ENCODE data around the gene PPM1L. TPM values are rescaled to one million over a fixed set of nuclear protein-coding genes. Genes with fewer than 3 reads are reported as not detected.

PPM1L gene
- total and polyA plus RNA-seq, 10 of the 15 experiments (the other 5 are each of a cell fraction or from before 2014, with no cell fraction given): under 0.01 to 0.33 (median 0.06) TPM; not detected in 1

- TF ChIP-seq RELA (IDR thresholded peaks at IDR 0.05; ENCODE audit: borderline replicate concordance, partially characterized antibody): no peak
- no peak for TF ChIP-seq CREM (IDR thresholded peaks at IDR 0.05; ENCODE audit: low read depth)
- TF ChIP-seq NRF1 (conservative IDR thresholded peaks at IDR 0.05; ENCODE audit: low read depth, low read length): no peak
- TF ChIP-seq, protein P1, sequence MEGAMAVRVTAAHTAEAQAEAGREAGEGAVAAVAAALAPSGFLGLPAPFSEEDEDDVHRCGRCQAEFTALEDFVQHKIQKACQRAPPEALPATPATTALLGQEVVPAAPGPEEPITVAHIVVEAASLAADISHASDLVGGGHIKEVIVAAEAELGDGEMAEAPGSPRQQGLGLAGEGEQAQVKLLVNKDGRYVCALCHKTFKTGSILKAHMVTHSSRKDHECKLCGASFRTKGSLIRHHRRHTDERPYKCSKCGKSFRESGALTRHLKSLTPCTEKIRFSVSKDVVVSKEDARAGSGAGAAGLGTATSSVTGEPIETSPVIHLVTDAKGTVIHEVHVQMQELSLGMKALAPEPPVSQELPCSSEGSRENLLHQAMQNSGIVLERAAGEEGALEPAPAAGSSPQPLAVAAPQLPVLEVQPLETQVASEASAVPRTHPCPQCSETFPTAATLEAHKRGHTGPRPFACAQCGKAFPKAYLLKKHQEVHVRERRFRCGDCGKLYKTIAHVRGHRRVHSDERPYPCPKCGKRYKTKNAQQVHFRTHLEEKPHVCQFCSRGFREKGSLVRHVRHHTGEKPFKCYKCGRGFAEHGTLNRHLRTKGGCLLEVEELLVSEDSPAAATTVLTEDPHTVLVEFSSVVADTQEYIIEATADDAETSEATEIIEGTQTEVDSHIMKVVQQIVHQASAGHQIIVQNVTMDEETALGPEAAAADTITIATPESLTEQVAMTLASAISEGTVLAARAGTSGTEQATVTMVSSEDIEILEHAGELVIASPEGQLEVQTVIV (IDR thresholded peaks at IDR 0.05; ENCODE audit: borderline replicate concordance, partially characterized antibody): no peak
- TF ChIP-seq EED (IDR thresholded peaks at IDR 0.05; ENCODE audit: low read depth): no peak
- no peak for TF ChIP-seq ESRRA (IDR thresholded peaks at IDR 0.05; ENCODE audit: low read length)
- no peak for TF ChIP-seq MEF2A (IDR thresholded peaks at IDR 0.05; ENCODE audit: insufficient read depth, low read depth, low read length)
Observed at GRCh38 chr3:160950954-160951353, 194.9 kb downstream of the PPM1L start (continued).

DNA sequence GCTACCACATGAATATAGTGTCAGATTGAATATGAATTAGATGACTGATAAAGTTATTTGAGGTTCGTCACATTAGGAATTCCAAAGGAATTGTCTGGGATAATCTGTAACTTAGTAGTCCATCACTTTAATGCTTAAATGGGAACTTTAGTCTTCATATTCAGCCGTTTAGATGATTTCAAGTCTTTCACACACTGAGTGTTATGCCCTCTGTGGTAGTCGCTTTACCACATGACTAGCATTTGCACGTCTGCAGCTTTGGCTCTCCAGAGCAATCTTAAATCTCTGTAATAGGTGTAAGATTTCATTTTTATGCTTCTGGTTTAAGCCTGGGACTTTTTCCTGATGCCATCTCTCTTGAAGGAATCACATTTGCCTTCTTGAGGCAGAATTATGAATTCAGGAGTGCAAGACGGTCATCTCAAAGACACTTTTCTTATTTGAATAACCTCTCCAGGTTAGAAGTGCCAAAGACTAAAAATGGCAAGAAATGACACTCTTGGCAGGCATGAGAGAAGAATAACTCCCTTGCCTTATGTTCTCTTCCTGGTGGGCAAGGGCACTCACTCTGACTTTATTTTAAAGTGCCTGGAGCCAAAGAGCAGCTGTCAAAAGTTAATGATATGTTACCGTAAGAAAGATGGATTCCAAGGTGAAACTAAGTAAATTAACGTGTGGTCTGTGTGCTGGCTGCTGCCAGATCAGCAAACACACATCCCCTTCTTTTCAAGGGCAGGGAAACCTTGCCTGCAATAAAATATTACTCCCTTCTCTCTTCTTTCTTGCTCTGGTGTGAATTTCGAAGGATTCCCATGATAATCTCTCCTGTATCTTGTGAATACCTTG is 195.8 kb downstream of the PPM1L start:
- FAIRE-seq (no peak), ATAC-seq (no peak), DNase-seq (ENCODE audit: low read depth, low spot score) (no peak)
- intact Hi-C loops (cut with micrococcal nuclease; ENCODE audit: unreplicated experiment): loop anchor here (5.0 to 10.0 kb wide), 2 partner anchors 145 to 253 kb away; no protein-coding TSS in a partner anchor
- ChIA-PET SMC1A (ENCODE audit: uncharacterized antibody, unreplicated experiment) (no interaction called here), POLR2A (no interaction called here), CTCF (no interaction called here), RAD21 (ENCODE audit: unreplicated experiment) (no interaction called here)
- WGBS (ENCODE audit: insufficient coverage, insufficient replicate concordance, low lambda C conversion rate, missing lambda C conversion rate): 25% methylated on average over 8 of the region's 8 CpGs
- H3K4me1 ChIP-seq (ENCODE audit: control insufficient read depth, insufficient read depth, low read length): no peaks in the 10 kb centered on the region
- H2AFZ ChIP-seq (ENCODE audit: control insufficient read depth, low read depth, low read length): no peak overlapping the region
- H4K20me1 ChIP-seq (ENCODE audit: control insufficient read depth, insufficient read depth): no peaks in the 10 kb centered on the region
- no peaks in the 10 kb centered on the region for H3K79me2 ChIP-seq (ENCODE audit: control insufficient read depth, insufficient read depth, low read length)
- H3K4me2 ChIP-seq (ENCODE audit: control insufficient read depth, insufficient read depth): no peak overlapping the region
- TF ChIP-seq, protein P2, sequence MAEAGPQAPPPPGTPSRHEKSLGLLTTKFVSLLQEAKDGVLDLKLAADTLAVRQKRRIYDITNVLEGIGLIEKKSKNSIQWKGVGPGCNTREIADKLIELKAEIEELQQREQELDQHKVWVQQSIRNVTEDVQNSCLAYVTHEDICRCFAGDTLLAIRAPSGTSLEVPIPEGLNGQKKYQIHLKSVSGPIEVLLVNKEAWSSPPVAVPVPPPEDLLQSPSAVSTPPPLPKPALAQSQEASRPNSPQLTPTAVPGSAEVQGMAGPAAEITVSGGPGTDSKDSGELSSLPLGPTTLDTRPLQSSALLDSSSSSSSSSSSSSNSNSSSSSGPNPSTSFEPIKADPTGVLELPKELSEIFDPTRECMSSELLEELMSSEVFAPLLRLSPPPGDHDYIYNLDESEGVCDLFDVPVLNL (IDR thresholded peaks at IDR 0.05; ENCODE audit: low read depth, low read length): no peak
- no peak for TF ChIP-seq JUND (IDR thresholded peaks at IDR 0.05; ENCODE audit: low read depth, low read length)
- no peak for TF ChIP-seq RUNX3 (IDR thresholded peaks at IDR 0.05; ENCODE audit: low read length)
- TF ChIP-seq FOS (IDR thresholded peaks at IDR 0.05; ENCODE audit: borderline replicate concordance, extremely low read depth, insufficient read length): no peak
- no peak for TF ChIP-seq HDAC2 (IDR thresholded peaks at IDR 0.05)
- no peak for TF ChIP-seq PKNOX1 (IDR thresholded peaks at IDR 0.05)
- TF ChIP-seq CREB1 (IDR thresholded peaks at IDR 0.05; ENCODE audit: low read depth): no peak
- no peak for TF ChIP-seq SUZ12 (IDR thresholded peaks at IDR 0.05; ENCODE audit: unreplicated experiment)
- no peak for TF ChIP-seq RAD21 (IDR thresholded peaks at IDR 0.05; ENCODE audit: insufficient read depth, low read depth, low read length)
- TF ChIP-seq STAT3 (IDR thresholded peaks at IDR 0.05; ENCODE audit: low read depth, low read length): no peak
- no peak for TF ChIP-seq RCOR1 (conservative IDR thresholded peaks at IDR 0.05; ENCODE audit: low read depth, low read length)
- no peak overlapping the region for H3K27ac ChIP-seq (ENCODE audit: control insufficient read depth, insufficient read depth)
- H3K36me3 ChIP-seq (ENCODE audit: control insufficient read depth in 2 of 2, insufficient read depth in 2 of 2, low read length in 1 of 2): no peaks in the 10 kb centered on the region
- H3K9me3 ChIP-seq (replicated peaks; ENCODE audit: control insufficient read depth, insufficient read depth, low read length): no peaks in the 10 kb centered on the region
- in situ Hi-C loops (cut with MboI): loop anchor here (10.0 kb wide), 2 partner anchors 323 to 473 kb away; no protein-coding TSS in a partner anchor
- no peak overlapping the region for H3K9ac ChIP-seq (ENCODE audit: control insufficient read depth, insufficient read depth, low read length)
- no TSS peak for BruUV-seq (replicated peaks)
- H3K27me3 ChIP-seq (replicated peaks in 1 of 2; ENCODE audit: control insufficient read depth in 2 of 2, insufficient read depth in 2 of 2, low read length in 1 of 2): no peaks in the 10 kb centered on the region; a peak in 2 of 4 replicates
- no peak overlapping the region for H3K4me3 ChIP-seq

Data from GM12878 (cell line).